ENCODE data around the gene FNDC3B.

DNA sequence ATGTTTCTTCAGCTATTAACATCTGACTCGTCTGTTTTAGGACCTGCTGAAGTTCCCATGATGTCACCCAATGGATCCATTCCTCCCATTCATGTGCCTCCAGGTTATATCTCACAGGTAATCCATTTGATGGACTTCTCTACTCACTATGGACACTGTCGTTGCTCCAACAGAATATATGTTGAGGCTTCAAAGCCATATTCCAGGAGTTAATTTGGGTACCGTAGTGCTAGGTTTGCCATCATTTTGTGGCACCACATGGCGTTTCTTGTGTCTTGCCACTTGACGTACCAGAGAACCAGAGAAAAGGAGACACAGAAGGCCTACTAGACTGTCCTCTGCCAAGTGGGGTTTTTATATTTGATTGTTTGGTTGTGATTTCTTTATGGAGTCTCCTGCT is 187.5 kb downstream of the FNDC3B start:
- TF ChIP-seq, protein P1, sequence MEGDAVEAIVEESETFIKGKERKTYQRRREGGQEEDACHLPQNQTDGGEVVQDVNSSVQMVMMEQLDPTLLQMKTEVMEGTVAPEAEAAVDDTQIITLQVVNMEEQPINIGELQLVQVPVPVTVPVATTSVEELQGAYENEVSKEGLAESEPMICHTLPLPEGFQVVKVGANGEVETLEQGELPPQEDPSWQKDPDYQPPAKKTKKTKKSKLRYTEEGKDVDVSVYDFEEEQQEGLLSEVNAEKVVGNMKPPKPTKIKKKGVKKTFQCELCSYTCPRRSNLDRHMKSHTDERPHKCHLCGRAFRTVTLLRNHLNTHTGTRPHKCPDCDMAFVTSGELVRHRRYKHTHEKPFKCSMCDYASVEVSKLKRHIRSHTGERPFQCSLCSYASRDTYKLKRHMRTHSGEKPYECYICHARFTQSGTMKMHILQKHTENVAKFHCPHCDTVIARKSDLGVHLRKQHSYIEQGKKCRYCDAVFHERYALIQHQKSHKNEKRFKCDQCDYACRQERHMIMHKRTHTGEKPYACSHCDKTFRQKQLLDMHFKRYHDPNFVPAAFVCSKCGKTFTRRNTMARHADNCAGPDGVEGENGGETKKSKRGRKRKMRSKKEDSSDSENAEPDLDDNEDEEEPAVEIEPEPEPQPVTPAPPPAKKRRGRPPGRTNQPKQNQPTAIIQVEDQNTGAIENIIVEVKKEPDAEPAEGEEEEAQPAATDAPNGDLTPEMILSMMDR (IDR thresholded peaks at IDR 0.05 in 8 of 11, conservative IDR thresholded peaks at IDR 0.05 in 3 of 11), result no peak
- no peak for TF ChIP-seq POLR2AphosphoS5 (IDR thresholded peaks at IDR 0.05)
